GM19455 (cell line): ENCODE measurements around the gene EFCAB6.

Experiments
- ATAC-seq: cut with Tn5 transposase; IDR thresholded peaks from one replicate; pipeline ENCODE4 v1.9.1; 2021; ENCODE audit not compliant: unreplicated experiment

Gene EFCAB6, protein sequence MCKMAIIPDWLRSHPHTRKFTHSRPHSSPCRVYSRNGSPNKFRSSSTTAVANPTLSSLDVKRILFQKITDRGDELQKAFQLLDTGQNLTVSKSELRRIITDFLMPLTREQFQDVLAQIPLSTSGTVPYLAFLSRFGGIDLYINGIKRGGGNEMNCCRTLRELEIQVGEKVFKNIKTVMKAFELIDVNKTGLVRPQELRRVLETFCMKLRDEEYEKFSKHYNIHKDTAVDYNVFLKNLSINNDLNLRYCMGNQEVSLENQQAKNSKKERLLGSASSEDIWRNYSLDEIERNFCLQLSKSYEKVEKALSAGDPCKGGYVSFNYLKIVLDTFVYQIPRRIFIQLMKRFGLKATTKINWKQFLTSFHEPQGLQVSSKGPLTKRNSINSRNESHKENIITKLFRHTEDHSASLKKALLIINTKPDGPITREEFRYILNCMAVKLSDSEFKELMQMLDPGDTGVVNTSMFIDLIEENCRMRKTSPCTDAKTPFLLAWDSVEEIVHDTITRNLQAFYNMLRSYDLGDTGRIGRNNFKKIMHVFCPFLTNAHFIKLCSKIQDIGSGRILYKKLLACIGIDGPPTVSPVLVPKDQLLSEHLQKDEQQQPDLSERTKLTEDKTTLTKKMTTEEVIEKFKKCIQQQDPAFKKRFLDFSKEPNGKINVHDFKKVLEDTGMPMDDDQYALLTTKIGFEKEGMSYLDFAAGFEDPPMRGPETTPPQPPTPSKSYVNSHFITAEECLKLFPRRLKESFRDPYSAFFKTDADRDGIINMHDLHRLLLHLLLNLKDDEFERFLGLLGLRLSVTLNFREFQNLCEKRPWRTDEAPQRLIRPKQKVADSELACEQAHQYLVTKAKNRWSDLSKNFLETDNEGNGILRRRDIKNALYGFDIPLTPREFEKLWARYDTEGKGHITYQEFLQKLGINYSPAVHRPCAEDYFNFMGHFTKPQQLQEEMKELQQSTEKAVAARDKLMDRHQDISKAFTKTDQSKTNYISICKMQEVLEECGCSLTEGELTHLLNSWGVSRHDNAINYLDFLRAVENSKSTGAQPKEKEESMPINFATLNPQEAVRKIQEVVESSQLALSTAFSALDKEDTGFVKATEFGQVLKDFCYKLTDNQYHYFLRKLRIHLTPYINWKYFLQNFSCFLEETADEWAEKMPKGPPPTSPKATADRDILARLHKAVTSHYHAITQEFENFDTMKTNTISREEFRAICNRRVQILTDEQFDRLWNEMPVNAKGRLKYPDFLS (N-terminal part only)

GRCh38 chr22:43812149-43812842, at the start of gene EFCAB6:
TSS of gene EFCAB6 (minus strand) at chr22:43812305. CDS start at chr22:43782318, 29,987 bp downstream.
- ATAC-seq: peak; percentile 79

DNA sequence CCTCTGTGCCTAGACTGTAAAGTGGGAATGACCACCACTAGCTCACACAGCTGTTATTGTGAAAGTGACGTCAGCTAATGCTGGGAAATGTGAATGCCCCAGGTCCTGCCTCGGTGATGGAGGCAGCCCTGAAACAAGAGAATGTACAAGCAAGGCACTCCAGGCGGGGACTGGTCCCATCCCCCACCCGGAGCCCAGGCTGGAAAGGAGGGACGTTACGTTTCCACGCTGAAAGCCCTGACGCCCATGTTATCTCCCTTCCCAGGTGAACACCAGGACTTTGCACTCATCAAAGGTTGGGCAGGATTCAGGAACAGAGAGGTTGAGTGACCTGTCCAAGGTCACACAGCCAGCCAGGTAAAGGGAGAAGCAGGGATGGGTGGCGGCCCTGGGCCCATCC, 49.4 kb upstream of the EFCAB6 start:
- ATAC-seq: no peak

GRCh38 chr22:43860831-43861230, 48.7 kb upstream of the EFCAB6 start:
- no peak for ATAC-seq

GRCh38 chr22:43860126-43860525, 48.0 kb upstream of the EFCAB6 start:
- ATAC-seq: no peak

- no peak for ATAC-seq
Measured at GRCh38 chr22:43859621-43860020, 47.5 kb upstream of the EFCAB6 start.

- no peak for ATAC-seq
Measured at GRCh38 chr22:43859176-43859575, 47.1 kb upstream of the EFCAB6 start.

DNA sequence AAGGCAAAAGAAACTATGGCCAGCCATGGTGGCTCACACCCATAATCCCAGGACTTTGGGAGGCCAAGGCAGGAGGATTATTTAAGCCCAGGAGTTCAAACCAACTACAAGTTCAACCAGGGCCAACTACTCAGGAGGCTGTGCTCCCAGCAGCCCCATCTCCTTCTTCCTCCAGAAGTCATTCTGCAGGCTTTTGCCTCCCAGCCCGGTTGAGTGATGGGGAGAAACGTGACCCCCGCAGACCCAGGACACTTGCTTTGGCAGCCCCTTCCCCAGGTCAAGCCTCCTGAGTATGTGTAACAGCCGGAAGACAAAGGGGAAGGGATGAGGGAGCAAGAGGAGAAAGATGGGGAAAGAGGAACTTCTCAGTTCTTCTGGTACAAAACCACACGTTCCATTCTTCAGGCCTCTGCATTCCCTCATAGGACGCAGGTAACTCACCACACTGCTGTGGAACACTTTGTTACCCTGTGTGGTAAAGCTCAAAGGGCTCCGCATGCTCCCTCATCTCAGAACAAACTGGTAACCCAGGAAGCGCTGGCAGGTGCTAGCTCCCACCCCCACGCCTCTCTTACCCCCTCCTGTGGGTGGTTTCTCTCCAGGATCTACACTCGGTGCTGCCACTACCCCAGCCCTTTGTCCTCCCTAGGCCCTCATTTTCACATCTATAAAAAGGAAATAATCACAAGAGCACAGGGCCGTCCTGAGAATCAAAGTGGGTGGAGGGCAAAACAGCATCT, 46.2 kb upstream of the EFCAB6 start:
- no peak for ATAC-seq

- ATAC-seq: no peak
Measured at GRCh38 chr22:43857367-43857766, 45.3 kb upstream of the EFCAB6 start.

GRCh38 chr22:43855431-43855830, 43.3 kb upstream of the EFCAB6 start:
- ATAC-seq: no peak

DNA sequence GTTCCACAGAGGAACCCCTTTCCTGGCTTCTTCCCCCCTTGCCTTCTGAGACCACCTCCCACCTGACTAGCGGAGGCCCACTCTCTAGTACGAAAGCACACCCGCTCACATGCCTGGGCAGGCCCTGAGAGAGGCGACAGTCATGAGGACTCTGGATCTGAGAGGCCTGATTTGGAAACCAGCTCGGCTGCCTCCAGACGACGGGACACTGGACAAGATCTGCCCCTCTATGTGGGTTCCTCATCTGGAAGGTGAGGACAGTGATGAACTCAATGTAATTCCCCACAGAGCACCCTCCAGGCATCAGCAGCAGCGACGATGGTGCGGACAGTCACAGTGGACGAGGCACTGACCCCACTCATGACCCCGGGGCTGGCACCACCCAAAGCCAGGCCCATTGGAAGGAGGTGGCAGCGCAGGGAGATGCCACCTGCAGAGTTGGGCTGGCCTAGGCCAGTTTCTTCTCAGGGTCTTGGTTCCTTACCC, 42.7 kb upstream of the EFCAB6 start:
- ATAC-seq: no peak

DNA sequence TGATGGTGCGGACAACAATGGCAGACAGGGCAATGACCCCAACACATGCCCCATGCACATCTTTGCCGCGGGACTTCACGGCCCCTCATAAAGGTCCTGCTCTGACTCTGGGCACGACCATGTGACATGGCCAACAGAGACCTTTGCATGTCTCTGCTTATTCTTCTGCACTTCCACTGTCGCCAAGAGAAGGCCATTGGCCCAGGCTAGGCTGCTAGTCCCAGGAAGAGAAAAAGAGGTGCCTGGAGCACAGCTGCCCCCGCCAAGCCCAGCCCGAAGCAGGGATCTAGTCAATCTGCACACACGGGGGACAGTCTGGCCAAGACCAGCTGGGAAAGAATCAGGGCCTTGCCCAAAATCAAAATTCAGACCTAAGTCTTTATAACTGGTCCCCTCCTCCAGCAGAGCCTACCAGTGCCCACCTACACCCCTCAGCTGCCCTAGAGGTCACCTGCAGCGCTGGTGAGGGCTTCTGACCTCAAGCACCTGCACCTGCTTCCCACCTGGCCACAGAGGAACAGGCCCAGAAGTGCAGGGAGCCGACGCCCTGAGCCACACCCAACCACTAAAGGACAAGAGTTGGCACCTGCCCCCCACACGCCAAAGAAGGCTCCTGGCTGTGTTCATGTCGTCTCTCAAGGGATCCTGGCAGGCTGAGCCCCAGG, 42.1 kb upstream of the EFCAB6 start:
- ATAC-seq: no peak

DNA sequence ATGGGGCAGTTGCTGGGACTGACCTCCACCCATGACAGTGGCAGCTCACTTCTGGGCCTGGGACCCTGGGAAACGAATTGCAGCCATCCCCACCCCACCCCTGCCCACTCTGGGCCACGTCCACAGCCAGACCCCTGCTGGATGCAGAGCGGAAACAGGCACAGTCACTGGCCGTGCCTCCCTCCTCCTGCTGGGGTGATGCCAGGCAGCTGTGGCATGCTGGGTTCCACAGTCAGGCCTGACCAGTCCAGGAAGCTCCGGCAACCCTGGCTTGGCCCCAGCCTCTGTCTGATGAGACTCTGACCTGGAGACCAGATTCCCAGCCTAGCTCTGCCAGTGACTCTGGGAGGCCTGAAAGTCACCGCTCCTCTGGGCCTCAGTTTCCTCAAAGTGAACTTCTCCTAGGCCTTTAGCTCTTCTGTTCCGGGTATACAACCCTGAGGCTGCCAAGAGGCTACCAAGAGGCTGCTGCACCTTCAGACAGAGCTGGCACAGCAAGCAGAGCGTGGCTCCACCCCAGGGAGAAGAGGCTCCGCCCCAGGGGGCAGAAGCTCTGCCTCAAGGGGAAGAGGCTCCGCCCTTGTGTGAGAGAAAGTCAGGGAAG, 41.3 kb upstream of the EFCAB6 start:
- ATAC-seq: no peak

DNA sequence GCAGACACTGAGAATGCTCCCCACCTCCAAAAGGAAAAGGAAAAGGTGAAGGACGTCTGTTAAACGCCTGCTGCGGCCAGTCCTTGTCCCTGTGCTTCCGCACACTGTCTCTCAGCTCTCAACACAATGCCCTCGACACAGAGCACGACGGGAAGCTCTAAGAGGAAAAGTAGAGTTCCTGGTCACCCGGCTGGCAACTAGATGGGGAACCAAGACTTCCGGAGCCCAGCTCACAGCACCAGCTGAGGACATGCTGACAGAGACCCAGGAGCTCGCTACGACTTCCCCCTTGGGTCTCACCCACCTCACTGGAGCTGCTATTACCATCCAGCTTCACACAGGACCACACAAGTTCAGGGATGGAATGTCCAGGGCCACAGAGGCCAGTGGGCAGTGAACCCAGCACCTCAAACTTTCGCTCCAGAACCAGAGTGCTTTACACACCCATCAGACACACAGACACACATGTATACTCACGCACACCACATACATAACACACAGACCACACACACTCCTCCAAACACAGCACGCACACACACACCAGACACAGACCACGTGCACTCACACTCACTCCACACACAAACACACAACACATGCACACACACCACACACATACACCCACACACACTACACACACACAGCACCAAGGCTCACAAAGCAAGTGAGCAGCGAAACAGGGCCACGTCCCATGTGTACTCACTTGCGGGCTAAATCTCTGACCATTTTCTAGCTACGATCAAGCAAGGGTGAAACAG, 40.6 kb upstream of the EFCAB6 start:
- ATAC-seq: no peak

- no peak for ATAC-seq
Measured at GRCh38 chr22:43851979-43852307, 39.8 kb upstream of the EFCAB6 start.

GRCh38 chr22:43851058-43851978, 39.2 kb upstream of the EFCAB6 start:
- no peak for ATAC-seq

GRCh38 chr22:43850529-43850928, 38.4 kb upstream of the EFCAB6 start:
- no peak for ATAC-seq

- ATAC-seq: no peak
Measured at GRCh38 chr22:43849731-43850130, 37.6 kb upstream of the EFCAB6 start.
